Vagina (tissue), 2 donors: ENCODE data around the gene ARMC9.

Experiments used
- CTCF ChIP-seq, 3 experiments: fragments of 450-650 bp in 2 of 3; fragments of 200-600 bp in 1 of 3; sonication (generic) in 1 of 3; IDR thresholded peaks; one replicate each; pipeline ENCODE4 v1.5.1; 2017 to 2019; ENCODE audit warnings: antibody characterized with exemption in 3 of 3, mild to moderate bottlenecking in 2 of 3, moderate library complexity in 2 of 3
- POLR2A ChIP-seq, 2 donors: fragments of 450-650 bp; IDR thresholded peaks; one replicate each; pipeline ENCODE4 v1.6.1; 2017; ENCODE audit warnings: antibody characterized with exemption in 2 of 2, mild to moderate bottlenecking in 2 of 2, moderate library complexity in 2 of 2

GRCh38 chr2:231210782-231211181 lies 12.4 kb downstream of the ARMC9 start:
- TF ChIP-seq CTCF (IDR thresholded peaks at IDR 0.05) (no peak), POLR2A (IDR thresholded peaks at IDR 0.05) (no peak)
